Caco-2 (cell line): ENCODE data around the gene FAM98B. TPM values are rescaled to one million over a fixed set of nuclear protein-coding genes. Genes with fewer than 3 reads are reported as not detected.

Experiments used
- BruUV-seq: library from RNA; stranded (reverse); fragments of 400-500 nt; replicated peaks from 2 replicates; lab custom pipeline; 2021; lab: Mats Ljungman, UMichigan
- CTCF ChIA-PET: fragments of 300-600 bp; sonication (Branson Sonifier 250); formaldehyde crosslinking; loops from one replicate; lab custom pipeline; 2022; ENCODE audit warnings: antibody characterized with exemption; lab: Charles Lee
- POLR2A ChIA-PET: fragments of 300-600 bp; sonication (Branson Sonifier 250); formaldehyde crosslinking; loops from one replicate; lab custom pipeline; 2022; ENCODE audit warnings: antibody characterized with exemption; lab: Charles Lee
- DNase-seq, 2 experiments: peaks; one replicate each; pipeline versions ENCODE4 v3.0.0 to v3.0.0-alpha.2; 2020 to 2022
- H3K27me3 ChIP-seq: replicated peaks from 2 replicates; pipeline ENCODE4 v1.6.0; 2011; ENCODE audit warnings: low read length; ENCODE audit not compliant: control insufficient read depth, insufficient read depth
- H3K36me3 ChIP-seq: 2 replicates; pipeline ENCODE4 v1.5.1; 2011; ENCODE audit warnings: low read length; ENCODE audit not compliant: control insufficient read depth, insufficient read depth
- H3K4me1 ChIP-seq: fragments of 250-450 bp; sonication (Bioruptor Pico); 2 replicates; pipeline ENCODE4 v1.5.1; 2020; ENCODE audit warnings: mild to moderate bottlenecking
- H3K4me3 ChIP-seq: 2 replicates; pipeline ENCODE4 v1.5.1; 2011; ENCODE audit warnings: low read depth, mild to moderate bottlenecking, control low read depth, low read length
- H3K9me3 ChIP-seq: fragments of 250-450 bp; sonication (Bioruptor Pico); 2 replicates; pipeline ENCODE4 v1.5.1; 2020; ENCODE audit warnings: mild to moderate bottlenecking, moderate library complexity
- H3K27ac Mint-ChIP-seq: one replicate; pipeline ENCODE4 v1.8.0; 2022; ENCODE audit warnings: mixed read lengths; ENCODE audit not compliant: unreplicated experiment
- H3K27me3 Mint-ChIP-seq: one replicate; pipeline ENCODE4 v1.8.0; 2022; ENCODE audit warnings: mixed read lengths; ENCODE audit not compliant: insufficient read depth, unreplicated experiment
- H3K36me3 Mint-ChIP-seq: one replicate; pipeline ENCODE4 v1.8.0; 2022; ENCODE audit warnings: mild to moderate bottlenecking, mixed read lengths; ENCODE audit not compliant: insufficient read depth, unreplicated experiment
- H3K4me1 Mint-ChIP-seq: one replicate; pipeline ENCODE4 v1.8.0; 2022; ENCODE audit warnings: low read depth, mixed read lengths; ENCODE audit not compliant: unreplicated experiment
- H3K4me3 Mint-ChIP-seq: one replicate; pipeline ENCODE4 v1.8.0; 2022; ENCODE audit warnings: mild to moderate bottlenecking, moderate library complexity, mixed read lengths; ENCODE audit not compliant: unreplicated experiment
- H3K9me3 Mint-ChIP-seq: one replicate; pipeline ENCODE4 v1.8.0; 2022; ENCODE audit warnings: mixed read lengths; ENCODE audit not compliant: unreplicated experiment
- CTCF ChIP-seq, 2 experiments: fragments of 200-600 bp in 1 of 2; IDR thresholded peaks; 1 replicate in 1 of 2; 2 replicates in 1 of 2; pipeline versions ENCODE4 v1.5.1 to v1.8.0; 2011 to 2022; ENCODE audit warnings: antibody characterized with exemption in 1 of 2, control low read depth in 1 of 2, inconsistent platforms in 1 of 2, low read depth in 1 of 2, low read length in 1 of 2, mild to moderate bottlenecking in 1 of 2, moderate library complexity in 1 of 2; ENCODE audit not compliant: insufficient read depth in 1 of 2, severe bottlenecking in 1 of 2, unreplicated experiment in 1 of 2
- intact Hi-C: fragments of 100-400 bp; cut with micrococcal nuclease; formaldehyde crosslinking; loops from one replicate; pipeline ENCODE4 v1.10.0; 2022; ENCODE audit not compliant: unreplicated experiment
- total RNA-seq: library from RNA; stranded (reverse); gene quantifications from 2 replicates; pipeline ENCODE4 v1.2.3, GENCODE V29; 2022

The FAM98B gene
- total RNA-seq, 1 experiment from 2014 or later, result 47.2 TPM

DNA sequence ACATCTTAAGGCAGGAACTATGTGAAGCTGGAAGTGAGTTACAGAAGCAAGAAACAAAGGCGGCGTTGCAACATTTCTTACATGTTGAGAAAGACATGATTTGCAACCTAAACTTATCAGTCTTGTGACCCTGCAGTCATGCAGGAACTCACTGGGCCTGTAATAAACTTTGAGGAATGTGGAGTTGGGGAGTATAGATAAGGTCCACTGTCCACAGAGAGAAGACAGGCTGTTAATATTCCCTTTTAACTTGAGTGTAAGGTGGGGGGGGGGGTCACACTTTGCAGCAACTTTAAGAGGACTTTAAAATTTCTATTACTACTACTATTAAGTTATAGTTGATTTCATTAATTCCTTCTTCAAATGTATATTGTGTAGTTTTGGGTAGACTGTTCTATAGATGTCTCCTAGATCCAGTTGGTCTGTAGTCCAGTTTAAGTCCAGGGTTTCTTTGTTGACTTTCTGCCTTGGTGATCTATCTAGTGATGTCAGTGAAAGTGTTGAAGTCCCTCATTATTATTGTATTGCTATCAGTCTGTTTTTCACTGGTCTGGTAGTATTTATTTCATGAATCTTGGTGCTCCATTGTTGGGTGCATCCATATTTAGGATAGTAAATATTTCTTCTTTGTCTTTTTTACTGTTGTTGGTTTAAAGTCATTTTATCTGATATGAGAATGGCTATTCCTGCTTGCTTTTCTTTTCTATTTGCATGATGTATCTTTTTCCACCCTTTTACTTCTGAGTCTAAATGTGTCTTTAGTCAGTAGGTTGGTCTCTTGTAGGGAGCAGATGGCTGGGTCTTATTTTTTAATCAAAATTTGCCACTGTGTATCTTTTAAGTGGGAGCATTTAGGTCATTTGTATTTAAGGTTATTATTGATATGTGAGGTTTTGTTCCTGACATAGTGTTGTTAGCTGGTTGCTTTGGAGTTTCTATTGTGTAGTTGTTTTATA is 15.6 kb upstream of the FAM98B start:
- H3K27me3 Mint-ChIP-seq, result no peaks in the 10 kb centered on the region
- Histone ChIP-seq H3K36me3 (no peaks in the 10 kb centered on the region), H3K4me1 (peaks cover 42% of the 10 kb centered on the region), H3K9me3 (peaks cover 4% of the 10 kb centered on the region; the same call in 1 of the 2 replicates), H3K4me3 (no peak overlapping the region), H3K27me3 (no peaks in the 10 kb centered on the region)
- DNase-seq, result peak; percentile 76
- POLR2A ChIA-PET, result interaction anchor here (0.6 to 1.9 kb wide), 2 partner anchors 16 to 982 kb away, joined by 3 to 7 read pairs; partner anchors contain the start of gene FAM98B
- intact Hi-C loops, result loop anchor here (1.0 kb wide), 1 partner anchor 8 kb away; no protein-coding TSS in a partner anchor
- H3K36me3 Mint-ChIP-seq, result peaks cover 27% of the 10 kb centered on the region
- CTCF ChIA-PET, result no interaction called here
- TF ChIP-seq CTCF (IDR thresholded peaks at IDR 0.05; ENCODE audit: insufficient read depth in 1 of 2, low read depth in 1 of 2, low read length in 1 of 2, severe bottlenecking in 1 of 2, unreplicated experiment in 1 of 2), result no peak
- TSS peak; percentile 80 for BruUV-seq
- peak overlapping the region; percentile 92 for H3K27ac Mint-ChIP-seq
- H3K4me3 Mint-ChIP-seq, result peak overlapping the region; percentile 54
- peaks cover 34% of the 10 kb centered on the region for H3K4me1 Mint-ChIP-seq
- no peaks in the 10 kb centered on the region for H3K9me3 Mint-ChIP-seq

GRCh38 chr15:38440353-38441129 is 13.4 kb upstream of the FAM98B start:
- Histone ChIP-seq H3K4me3 (no peak overlapping the region), H3K4me1 (peaks cover 42% of the 10 kb centered on the region), H3K27me3 (no peaks in the 10 kb centered on the region), H3K9me3 (peaks cover 4% of the 10 kb centered on the region; the same call in 1 of the 2 replicates), H3K36me3 (no peaks in the 10 kb centered on the region)
- intact Hi-C loops, result loop anchor here (1.0 to 2.0 kb wide), 5 partner anchors 14 to 243 kb away; partner anchors contain the start of genes FAM98B and RASGRP1
- BruUV-seq, result no TSS peak
- no peaks in the 10 kb centered on the region for H3K27me3 Mint-ChIP-seq
- peak overlapping the region; percentile 60 for H3K27ac Mint-ChIP-seq
- ChIA-PET POLR2A (interaction anchor here (3.3 kb wide), 1 partner anchor 14 kb away, joined by 38 read pairs; the partner anchor contains the start of gene FAM98B), CTCF (interaction anchor here (0.6 to 2.0 kb wide), 16 partner anchors 12 to 272 kb away, joined by 3 to 33 read pairs (median 4); partner anchors contain the start of genes FAM98B and RASGRP1)
- peaks cover 34% of the 10 kb centered on the region for H3K4me1 Mint-ChIP-seq
- peak; percentile 84 to 86 for TF ChIP-seq CTCF (IDR thresholded peaks at IDR 0.05; ENCODE audit: insufficient read depth in 1 of 2, low read depth in 1 of 2, low read length in 1 of 2, severe bottlenecking in 1 of 2, unreplicated experiment in 1 of 2)
- peak overlapping the region; percentile 18 for H3K4me3 Mint-ChIP-seq
- H3K9me3 Mint-ChIP-seq, result no peaks in the 10 kb centered on the region
- DNase-seq, result peak; percentile 85 to 86
- H3K36me3 Mint-ChIP-seq, result peaks cover 27% of the 10 kb centered on the region
